H1 (cell line): Measurements from ENCODE around the gene COL6A1. TPM values are rescaled to one million over a fixed set of nuclear protein-coding genes. Genes with fewer than 3 reads are reported as not detected.

ENCODE experiments used
- CHD2 ChIP-seq: IDR thresholded peaks from 2 replicates; pipeline ENCODE4 v1.6.1; 2012; ENCODE audit warnings: low read length, improper control_type of control experiment
- polyA plus RNA-seq, 7 experiments: library from polyadenylated mRNA; depleted of rRNA in 3 of 7; stranded (reverse) in 5 of 7; unstranded in 2 of 7; fragments of >200 nt in 5 of 7; fragments of 200-250 nt in 2 of 7; gene quantifications; 1 replicate in 5 of 7; 2 replicates in 1 of 7; 4 replicates in 1 of 7; pipeline versions ENCODE4 v1.2.1 to v1.2.3, GENCODE V29; 2011 to 2013; ENCODE audit warnings: missing spikeins in 2 of 7, mixed read lengths in 2 of 7
- total RNA-seq: library from RNA; stranded (reverse); fragmentation: NEBNext Ultra II Directional; extraction: Animal tissue kit (Norgen Biotek cat#: 25700); gene quantifications from 2 replicates; pipeline ENCODE4 v1.2.1, GENCODE V29; 2021
- TF ChIP-seq, protein P1 (sequence below): IDR thresholded peaks from 2 replicates; pipeline ENCODE4 v1.6.1; 2012; ENCODE audit warnings: inconsistent platforms

COL6A1 gene
- total and polyA plus RNA-seq, 2 of the 8 experiments (the other 6 are each of a cell fraction or from before 2014, with no cell fraction given) = 100 to 115 TPM

DNA sequence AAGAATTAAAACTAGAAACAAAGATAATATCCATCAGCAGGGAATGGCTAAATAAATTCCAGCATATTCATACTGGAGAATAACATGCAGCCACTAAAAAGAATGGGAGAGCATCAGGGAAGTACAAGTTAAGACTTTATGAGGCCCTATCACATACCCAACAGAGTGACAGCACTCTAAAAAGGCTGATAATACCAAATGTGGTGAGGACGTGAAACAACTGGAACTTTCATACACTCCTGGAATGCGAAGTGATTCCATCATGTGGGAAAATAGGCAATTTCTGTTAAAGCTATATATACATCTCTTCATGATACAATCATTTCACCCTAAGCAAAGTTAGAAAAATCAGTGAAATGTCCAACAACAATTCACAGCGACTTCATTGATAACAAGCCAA lies 42.6 kb downstream of the COL6A1 start (continued):
- TF ChIP-seq, protein P1, sequence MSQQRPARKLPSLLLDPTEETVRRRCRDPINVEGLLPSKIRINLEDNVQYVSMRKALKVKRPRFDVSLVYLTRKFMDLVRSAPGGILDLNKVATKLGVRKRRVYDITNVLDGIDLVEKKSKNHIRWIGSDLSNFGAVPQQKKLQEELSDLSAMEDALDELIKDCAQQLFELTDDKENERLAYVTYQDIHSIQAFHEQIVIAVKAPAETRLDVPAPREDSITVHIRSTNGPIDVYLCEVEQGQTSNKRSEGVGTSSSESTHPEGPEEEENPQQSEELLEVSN = no peak
- TF ChIP-seq CHD2 = no peak
